Bronchial epithelial cell (primary cell): ENCODE results near the gene MRPS15. TPM values are rescaled to one million over a fixed set of nuclear protein-coding genes. Genes with fewer than 3 reads are reported as not detected.
A peak's percentile ranks its signal among the peaks of the same experiment; 100 is the strongest.

Experiments
- DNase-seq: peaks from one replicate; pipeline ENCODE4 v3.0.0-alpha.2; 2010; ENCODE audit warnings: low read depth
- FAIRE-seq: peaks from 2 replicates; lab custom pipeline; 2011; peaks lifted over from hg19 to GRCh38; lab: Jason Lieb, UNC
- H3K27me3 ChIP-seq: 2 replicates; pipeline ENCODE4 v1.5.1; 2011; ENCODE audit warnings: low read length; ENCODE audit not compliant: control insufficient read depth, insufficient read depth
- H3K36me3 ChIP-seq: 2 replicates; pipeline ENCODE4 v1.5.1; 2011; ENCODE audit warnings: low read length; ENCODE audit not compliant: control insufficient read depth, insufficient read depth
- H3K4me3 ChIP-seq: 2 replicates; pipeline ENCODE4 v1.5.1; 2011; ENCODE audit warnings: mild to moderate bottlenecking, low read depth, low read length, control low read depth
- total RNA-seq: library from RNA; depleted of rRNA; stranded (reverse); fragments of >200 nt; gene quantifications from 2 replicates; pipeline ENCODE4 v1.2.1, GENCODE V29; 2014
- TF ChIP-seq, protein P1 (sequence below): IDR thresholded peaks from 2 replicates; pipeline ENCODE4 v1.5.1; 2011; ENCODE audit warnings: mild to moderate bottlenecking, moderate library complexity, low read length, control low read depth, inconsistent platforms; ENCODE audit not compliant: insufficient read depth, severe bottlenecking

The MRPS15 gene
- total RNA-seq, 1 donor from 2014 or later, result 64.5 TPM

DNA sequence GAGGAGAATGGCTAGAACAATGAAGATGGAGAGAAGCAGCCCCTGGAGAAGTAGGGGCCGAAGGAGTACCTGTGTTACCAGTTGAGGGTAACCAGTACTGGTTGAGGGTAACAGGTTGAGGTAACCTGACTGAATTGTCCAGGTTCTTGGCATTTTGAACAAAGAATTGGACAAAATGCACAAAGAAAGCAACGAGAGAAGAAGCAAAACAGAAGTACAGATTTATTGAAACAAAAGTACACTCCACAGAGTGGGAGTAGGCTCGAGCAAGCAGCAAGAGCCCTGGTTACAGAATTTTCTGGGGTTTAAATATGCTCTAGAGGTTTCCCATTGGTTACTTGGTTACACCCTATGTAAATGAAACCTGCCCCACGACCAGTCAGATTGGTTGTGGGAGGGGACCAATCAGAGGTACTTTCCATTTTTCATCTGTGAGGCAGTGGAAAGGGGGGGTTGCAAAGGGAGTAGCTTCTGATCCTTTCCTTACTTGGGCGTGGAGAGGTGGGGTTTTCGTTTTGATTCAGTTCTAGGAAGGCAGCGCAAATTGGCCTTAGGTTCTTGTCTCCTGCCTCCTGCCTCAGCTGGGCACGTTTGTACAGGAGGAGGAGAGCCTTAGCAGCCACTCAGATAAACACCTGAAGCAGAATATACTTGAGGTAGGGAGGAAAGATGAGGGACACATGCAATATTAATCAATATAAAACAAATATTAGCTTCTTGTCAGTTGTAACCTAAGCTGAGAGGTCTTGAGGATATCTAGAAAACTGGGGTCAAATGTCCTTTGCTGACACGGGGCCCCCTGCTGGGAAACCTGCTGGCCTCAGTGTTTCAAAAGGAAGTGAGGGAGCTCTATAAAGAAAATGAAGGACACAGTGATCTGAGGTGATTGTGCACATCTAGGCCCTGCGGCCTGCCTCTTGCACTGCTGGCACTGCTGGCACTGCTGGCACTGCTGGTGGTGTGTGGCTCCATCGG is 52.2 kb downstream of the MRPS15 start:
- TF ChIP-seq, protein P1, sequence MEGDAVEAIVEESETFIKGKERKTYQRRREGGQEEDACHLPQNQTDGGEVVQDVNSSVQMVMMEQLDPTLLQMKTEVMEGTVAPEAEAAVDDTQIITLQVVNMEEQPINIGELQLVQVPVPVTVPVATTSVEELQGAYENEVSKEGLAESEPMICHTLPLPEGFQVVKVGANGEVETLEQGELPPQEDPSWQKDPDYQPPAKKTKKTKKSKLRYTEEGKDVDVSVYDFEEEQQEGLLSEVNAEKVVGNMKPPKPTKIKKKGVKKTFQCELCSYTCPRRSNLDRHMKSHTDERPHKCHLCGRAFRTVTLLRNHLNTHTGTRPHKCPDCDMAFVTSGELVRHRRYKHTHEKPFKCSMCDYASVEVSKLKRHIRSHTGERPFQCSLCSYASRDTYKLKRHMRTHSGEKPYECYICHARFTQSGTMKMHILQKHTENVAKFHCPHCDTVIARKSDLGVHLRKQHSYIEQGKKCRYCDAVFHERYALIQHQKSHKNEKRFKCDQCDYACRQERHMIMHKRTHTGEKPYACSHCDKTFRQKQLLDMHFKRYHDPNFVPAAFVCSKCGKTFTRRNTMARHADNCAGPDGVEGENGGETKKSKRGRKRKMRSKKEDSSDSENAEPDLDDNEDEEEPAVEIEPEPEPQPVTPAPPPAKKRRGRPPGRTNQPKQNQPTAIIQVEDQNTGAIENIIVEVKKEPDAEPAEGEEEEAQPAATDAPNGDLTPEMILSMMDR, result no peak
- no peaks in the 10 kb centered on the region for H3K36me3 ChIP-seq
- FAIRE-seq, result no peak
- no peaks in the 10 kb centered on the region for H3K27me3 ChIP-seq
- peak; percentile 54 for DNase-seq
- no peak overlapping the region for H3K4me3 ChIP-seq

DNA sequence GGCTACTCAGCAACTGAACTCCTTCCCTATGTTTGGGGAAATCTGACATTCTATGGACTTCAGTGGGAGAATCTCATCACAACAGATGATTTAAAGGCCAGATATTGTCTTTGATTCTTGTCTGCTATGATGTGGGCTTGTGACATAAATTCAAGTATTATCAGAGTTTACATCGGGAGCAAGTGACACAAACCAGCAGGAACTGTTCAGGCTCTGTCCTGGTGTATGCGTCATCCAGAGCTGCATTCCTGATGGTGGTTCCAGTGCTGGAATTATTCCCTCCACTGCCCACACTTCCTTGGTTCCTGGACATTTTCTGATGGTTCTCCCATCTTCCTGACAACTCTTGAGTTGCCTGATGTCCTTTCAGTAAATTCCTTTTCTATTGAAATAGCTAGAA is 55.7 kb downstream of the MRPS15 start:
- no peaks in the 10 kb centered on the region for H3K36me3 ChIP-seq
- DNase-seq, result peak; percentile 3
- H3K4me3 ChIP-seq, result no peak overlapping the region
- TF ChIP-seq, protein P1, result no peak
- no peak for FAIRE-seq
- no peaks in the 10 kb centered on the region for H3K27me3 ChIP-seq

DNA sequence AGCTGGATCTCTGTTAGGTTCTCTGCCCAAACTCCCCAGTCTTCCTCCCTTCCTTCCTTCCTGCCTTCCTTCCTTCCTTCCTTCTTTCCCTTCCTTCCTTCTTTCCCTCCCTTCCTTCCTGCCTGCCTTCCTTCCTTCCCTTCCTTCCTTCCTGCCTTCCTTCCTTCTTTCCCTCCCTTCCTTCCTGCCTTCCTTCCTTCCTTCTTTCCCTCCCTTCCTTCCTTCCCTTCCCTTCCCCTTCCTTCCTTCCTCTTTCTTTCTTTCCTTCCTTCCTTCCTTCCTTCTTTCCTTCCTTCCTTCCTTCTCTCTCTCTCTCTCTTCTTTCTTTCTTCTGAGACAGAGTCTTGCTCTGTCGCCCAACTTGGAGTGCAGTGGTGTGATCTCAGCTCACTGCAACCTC is 57.7 kb downstream of the MRPS15 start:
- TF ChIP-seq, protein P1, result no peak
- FAIRE-seq, result no peak
- no peak overlapping the region for H3K4me3 ChIP-seq

More for the DNA sequence above, 57.7 kb downstream of the MRPS15 start:
- H3K36me3 ChIP-seq, result no peaks in the 10 kb centered on the region
- DNase-seq, result no peak
- H3K27me3 ChIP-seq, result no peaks in the 10 kb centered on the region

Other genes starting within 250 kb of the MRPS15 start
- 82.3 and 82.4 TPM in 2 replicates for gene THRAP3, start 239.9 kb downstream of the MRPS15 start, total RNA-seq
- 2.6 and 6.9 TPM in 2 replicates for gene SH3D21, start 158.0 kb downstream of the MRPS15 start, total RNA-seq
- 17.4 and 20.5 TPM in 2 replicates for gene EVA1B, start 140.7 kb downstream of the MRPS15 start, total RNA-seq
- 9.0 and 12.3 TPM in 2 replicates for gene STK40, start 78.5 kb downstream of the MRPS15 start, total RNA-seq
- 7.6 and 11.5 TPM in 2 replicates for gene LSM10, start 66.5 kb downstream of the MRPS15 start, total RNA-seq
- 3.7 and 8.8 TPM in 2 replicates for gene OSCP1, start 13.9 kb downstream of the MRPS15 start, total RNA-seq
- gene CSF3R, start 18.5 kb upstream of the MRPS15 start, total RNA-seq, result 0.79 TPM in 1 of 2 replicates, not detected in the other